PC-9 (cell line): ENCODE data around the gene MYH6. TPM values are rescaled to one million over a fixed set of nuclear protein-coding genes. Genes with fewer than 3 reads are reported as not detected.
"Not testable (repeated sequence)": the region's sequence is repeated elsewhere in the genome, so short reads cannot be mapped to it uniquely, and the experiment has no call there.

Experiments used
- BruUV-seq: library from RNA; stranded (reverse); fragments of 400-500 nt; replicated peaks from 2 replicates; lab custom pipeline; 2021; lab: Mats Ljungman, UMichigan
- CTCF ChIA-PET: fragments of 300-600 bp; sonication (Branson Sonifier 250); formaldehyde crosslinking; loops from one replicate; lab custom pipeline; 2022; ENCODE audit warnings: antibody characterized with exemption; lab: Charles Lee
- POLR2A ChIA-PET: fragments of 300-600 bp; sonication (Branson Sonifier 250); formaldehyde crosslinking; loops from one replicate; lab custom pipeline; 2022; ENCODE audit warnings: antibody characterized with exemption; ENCODE audit not compliant: unreplicated experiment; lab: Charles Lee
- DNase-seq, 2 experiments: peaks; one replicate each; pipeline versions ENCODE4 v3.0.0 to v3.0.0-alpha.2; 2015 to 2022; ENCODE audit warnings: mixed read lengths in 1 of 2
- H2AFZ ChIP-seq: fragments of 200-600 bp; sonication (generic); 2 replicates; pipeline ENCODE4 v1.8.1; 2017; ENCODE audit warnings: antibody characterized with exemption
- H3F3A ChIP-seq: fragments of 200-600 bp; sonication (generic); 2 replicates; pipeline ENCODE4 v1.8.1; 2017; ENCODE audit warnings: antibody characterized with exemption, mild to moderate bottlenecking, low read depth; ENCODE audit not compliant: insufficient read depth
- H3K27ac ChIP-seq: fragments of 200-600 bp; sonication (generic); 2 replicates; pipeline ENCODE4 v1.6.1; 2016; ENCODE audit warnings: mixed run types
- H3K27me3 ChIP-seq: fragments of 200-600 bp; sonication (generic); 2 replicates; pipeline ENCODE4 v1.6.1; 2016; ENCODE audit warnings: low read depth, mixed run types; ENCODE audit not compliant: insufficient read depth
- H3K36me3 ChIP-seq: fragments of 200-600 bp; sonication (generic); 2 replicates; pipeline ENCODE4 v1.6.1; 2016; ENCODE audit warnings: low read depth, mixed run types
- H3K4me1 ChIP-seq: fragments of 200-600 bp; sonication (generic); replicated peaks from 2 replicates; pipeline ENCODE4 v1.6.1; 2016; ENCODE audit warnings: mixed run types; ENCODE audit not compliant: insufficient read depth
- H3K4me2 ChIP-seq: fragments of 200-600 bp; sonication (generic); 2 replicates; pipeline ENCODE4 v1.6.1; 2017; ENCODE audit warnings: mixed run types
- H3K4me3 ChIP-seq: fragments of 200-600 bp; sonication (generic); 2 replicates; pipeline ENCODE4 v1.6.1; 2016; ENCODE audit warnings: mixed run types
- H3K79me2 ChIP-seq: fragments of 200-600 bp; sonication (generic); 2 replicates; pipeline ENCODE4 v1.6.1; 2017; ENCODE audit warnings: low read depth, mixed run types
- H3K9me2 ChIP-seq: fragments of 200-600 bp; sonication (generic); 2 replicates; pipeline ENCODE4 v1.8.1; 2017; ENCODE audit warnings: mild to moderate bottlenecking; ENCODE audit not compliant: insufficient read depth
- H3K9me3 ChIP-seq: fragments of 200-600 bp; sonication (generic); 2 replicates; pipeline ENCODE4 v1.8.1; 2016; ENCODE audit warnings: low read depth; ENCODE audit not compliant: insufficient read depth
- H4K20me1 ChIP-seq: fragments of 200-600 bp; sonication (generic); 2 replicates; pipeline ENCODE4 v1.8.1; 2017; ENCODE audit not compliant: insufficient read depth
- EZH2 ChIP-seq: fragments of 200-600 bp; sonication (generic); IDR thresholded peaks from 2 replicates; pipeline ENCODE4 v1.8.0; 2017; ENCODE audit warnings: antibody characterized with exemption, low read depth
- intact Hi-C: fragments of 100-400 bp; cut with micrococcal nuclease; formaldehyde crosslinking; loops from one replicate; pipeline ENCODE4 v1.10.0; 2022; ENCODE audit not compliant: unreplicated experiment
- total RNA-seq: library from RNA; stranded (reverse); gene quantifications from 2 replicates; pipeline ENCODE4 v1.2.3, GENCODE V29; 2021
- TF ChIP-seq, protein P1 (sequence below): fragments of 200-600 bp; sonication (generic); conservative IDR thresholded peaks from 2 replicates; pipeline ENCODE4 v1.6.1; 2017; ENCODE audit warnings: mixed run types, antibody characterized with exemption, mild to moderate bottlenecking, moderate library complexity

Gene MYH6
- total RNA-seq, 1 experiment from 2014 or later = not detected

DNA sequence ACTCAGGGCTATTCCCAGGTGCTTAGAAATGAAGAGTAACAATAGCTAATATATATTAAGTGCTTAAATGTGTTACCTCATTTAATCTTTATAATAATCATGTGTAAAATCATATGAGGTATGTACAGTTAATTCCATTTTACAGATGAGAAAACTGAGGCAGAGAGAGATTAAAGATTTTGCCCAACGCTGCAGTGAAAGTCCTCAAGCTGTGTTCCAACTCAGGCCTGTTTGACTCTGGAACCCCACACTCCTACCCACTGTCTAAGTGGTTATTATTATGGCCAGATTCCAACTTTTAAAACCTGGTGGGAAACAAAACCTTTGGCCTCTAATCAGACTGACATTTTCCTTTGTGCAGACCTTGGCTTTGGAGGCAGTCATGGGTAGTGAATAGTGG lies 21.1 kb downstream of the MYH6 start:
- Histone ChIP-seq H3K4me3 (no peak overlapping the region), H4K20me1 (no peaks in the 10 kb centered on the region), H3K9me3 (no peaks in the 10 kb centered on the region), H3K4me1 (no peaks in the 10 kb centered on the region), H3K4me2 (no peak overlapping the region), H3K79me2 (no peaks in the 10 kb centered on the region), H3K9me2 (no peaks in the 10 kb centered on the region), H3F3A (no peaks in the 10 kb centered on the region), H3K27ac (no peak overlapping the region), H3K27me3 (peaks cover 75% of the 10 kb centered on the region), H2AFZ (no peak overlapping the region), H3K36me3 (no peaks in the 10 kb centered on the region)
- POLR2A ChIA-PET = no interaction called here
- CTCF ChIA-PET = no interaction called here
- intact Hi-C loops = no loop called here
- BruUV-seq = no TSS peak
- DNase-seq = no peak
- TF ChIP-seq, protein P1, sequence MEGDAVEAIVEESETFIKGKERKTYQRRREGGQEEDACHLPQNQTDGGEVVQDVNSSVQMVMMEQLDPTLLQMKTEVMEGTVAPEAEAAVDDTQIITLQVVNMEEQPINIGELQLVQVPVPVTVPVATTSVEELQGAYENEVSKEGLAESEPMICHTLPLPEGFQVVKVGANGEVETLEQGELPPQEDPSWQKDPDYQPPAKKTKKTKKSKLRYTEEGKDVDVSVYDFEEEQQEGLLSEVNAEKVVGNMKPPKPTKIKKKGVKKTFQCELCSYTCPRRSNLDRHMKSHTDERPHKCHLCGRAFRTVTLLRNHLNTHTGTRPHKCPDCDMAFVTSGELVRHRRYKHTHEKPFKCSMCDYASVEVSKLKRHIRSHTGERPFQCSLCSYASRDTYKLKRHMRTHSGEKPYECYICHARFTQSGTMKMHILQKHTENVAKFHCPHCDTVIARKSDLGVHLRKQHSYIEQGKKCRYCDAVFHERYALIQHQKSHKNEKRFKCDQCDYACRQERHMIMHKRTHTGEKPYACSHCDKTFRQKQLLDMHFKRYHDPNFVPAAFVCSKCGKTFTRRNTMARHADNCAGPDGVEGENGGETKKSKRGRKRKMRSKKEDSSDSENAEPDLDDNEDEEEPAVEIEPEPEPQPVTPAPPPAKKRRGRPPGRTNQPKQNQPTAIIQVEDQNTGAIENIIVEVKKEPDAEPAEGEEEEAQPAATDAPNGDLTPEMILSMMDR = no peak
- TF ChIP-seq EZH2 = no peak

DNA sequence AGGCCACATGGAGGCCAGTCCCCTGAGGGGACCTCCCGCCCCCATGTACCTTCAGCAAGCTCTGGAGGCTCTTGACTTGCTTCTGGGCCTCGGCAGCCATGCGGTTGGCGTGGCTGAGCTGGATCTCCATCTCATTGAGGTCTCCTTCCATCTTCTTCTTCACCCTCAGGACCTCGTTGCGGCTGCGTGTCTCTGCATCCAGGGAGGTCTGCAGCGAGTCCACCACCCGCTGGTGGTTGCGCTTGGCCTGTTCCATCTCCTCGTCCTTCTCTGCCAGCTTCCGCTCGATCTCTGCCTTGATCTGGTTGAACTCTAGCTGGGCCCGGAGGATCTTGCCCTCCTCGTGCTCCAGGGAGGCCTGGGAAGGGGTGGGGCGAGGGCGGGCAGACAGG lies 21.8 kb downstream of the MYH6 start:
- H2AFZ ChIP-seq, DNase-seq, H3F3A ChIP-seq, intact Hi-C loops, H3K79me2 ChIP-seq, H3K4me2 ChIP-seq, H3K9me2 ChIP-seq, CTCF ChIA-PET, POLR2A ChIA-PET, BruUV-seq, H3K36me3 ChIP-seq, H3K4me1 ChIP-seq, H3K4me3 ChIP-seq, H3K27ac ChIP-seq, H3K9me3 ChIP-seq, H4K20me1 ChIP-seq: not testable (repeated sequence)
- H3K27me3 ChIP-seq = peaks cover 75% of the 10 kb centered on the region

DNA sequence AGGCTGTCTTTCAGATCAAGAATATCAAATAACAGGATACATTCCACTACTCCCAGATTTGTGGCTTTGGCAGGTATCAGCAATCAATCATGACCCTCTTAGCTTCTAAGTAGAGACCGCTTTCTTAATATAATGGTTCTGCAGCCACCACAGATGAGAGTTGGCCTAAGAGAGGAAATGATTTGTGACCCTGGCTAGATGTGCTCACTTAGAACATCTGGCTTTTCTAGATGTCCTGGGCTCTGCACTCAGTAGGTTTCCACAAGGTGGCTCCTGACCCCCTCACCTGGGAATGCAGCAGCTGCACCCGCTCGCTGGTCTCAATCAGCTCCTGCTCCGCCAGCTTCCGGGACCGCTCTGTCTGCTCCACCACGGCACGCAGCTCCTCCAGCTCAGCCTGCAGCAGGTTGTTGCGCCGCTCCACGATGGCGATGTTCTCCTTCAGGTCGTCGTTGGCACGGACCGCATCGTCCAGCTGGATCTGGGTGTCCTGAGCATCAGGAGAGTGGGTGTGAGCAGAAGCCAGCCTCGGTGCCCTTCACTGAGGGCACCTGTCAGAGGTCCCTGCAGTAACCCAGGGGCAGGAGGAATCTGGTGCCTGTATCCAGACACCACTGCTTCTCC lies 22.3 kb downstream of the MYH6 start:
- POLR2A ChIA-PET = no interaction called here

More for the DNA sequence above, 22.3 kb downstream of the MYH6 start:
- Histone ChIP-seq H3K79me2 (no peaks in the 10 kb centered on the region), H3K36me3 (no peaks in the 10 kb centered on the region), H4K20me1 (no peaks in the 10 kb centered on the region), H3K4me1 (no peaks in the 10 kb centered on the region), H3K27me3 (peaks cover 74% of the 10 kb centered on the region), H3K27ac (no peak overlapping the region), H3K4me2 (no peak overlapping the region), H3K9me3 (no peaks in the 10 kb centered on the region), H2AFZ (no peak overlapping the region), H3K4me3 (no peak overlapping the region), H3F3A (no peaks in the 10 kb centered on the region), H3K9me2 (no peaks in the 10 kb centered on the region)
- CTCF ChIA-PET = no interaction called here
- no TSS peak for BruUV-seq
- no peak for DNase-seq
- intact Hi-C loops = no loop called here
- TF ChIP-seq, protein P1 = no peak
- TF ChIP-seq EZH2 = no peak
